ENCODE measurements around the gene INSR.

INSR gene

GRCh38 chr19:7280940-7281666, 13.1 kb downstream of the INSR start:
- Histone ChIP-seq H3K36me3 (ENCODE audit: insufficient read depth, low read length) (no peaks in the 10 kb centered on the region), H3K9me3 (ENCODE audit: control insufficient read depth, insufficient read depth, low read length) (no peaks in the 10 kb centered on the region), H3K4me1 (ENCODE audit: insufficient read depth, low read length) (peaks cover 3% of the 10 kb centered on the region; the same call in 1 of the 2 replicates), H3K9ac (ENCODE audit: low read depth, low read length) (no peak overlapping the region)

DNA sequence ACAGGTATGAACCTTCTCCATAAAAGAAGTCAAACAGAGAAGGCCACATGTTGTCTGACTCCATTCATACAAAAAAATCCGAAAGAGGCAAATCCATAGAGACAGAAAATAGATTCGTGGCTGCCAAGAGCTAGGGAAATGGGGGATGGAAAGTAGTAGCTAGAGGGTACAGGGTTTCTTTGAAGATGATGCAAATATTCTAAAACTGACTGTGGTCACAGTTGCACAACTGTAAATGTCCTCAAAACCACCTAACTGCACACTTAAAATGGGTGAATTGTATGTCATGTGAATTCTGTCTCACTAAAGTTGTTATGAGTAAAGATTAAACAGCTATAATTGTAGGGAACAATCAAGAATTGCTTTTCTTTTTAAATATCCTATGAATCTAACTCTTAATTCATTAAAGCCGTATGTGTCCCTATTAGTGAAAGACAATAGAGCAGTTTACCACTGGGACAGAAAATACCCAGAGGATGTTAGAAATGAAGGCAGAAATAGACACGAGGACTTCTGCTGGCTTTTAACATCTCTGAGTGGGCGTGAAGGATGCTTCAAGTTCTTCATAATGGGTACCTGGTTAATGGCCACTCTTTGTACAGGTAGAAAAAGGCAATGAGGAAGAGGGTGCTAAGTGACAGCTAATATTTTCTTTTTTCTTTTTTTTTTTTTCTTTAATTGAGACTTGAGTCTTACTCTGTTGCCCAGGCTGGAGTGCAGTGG, 21.2 kb downstream of the INSR start:
- no peaks in the 10 kb centered on the region for H3K9me3 ChIP-seq (ENCODE audit: control insufficient read depth, insufficient read depth, low read length)
- H3K4me1 ChIP-seq (ENCODE audit: insufficient read depth, low read length): no peaks in the 10 kb centered on the region
- no peaks in the 10 kb centered on the region for H3K36me3 ChIP-seq (ENCODE audit: insufficient read depth, low read length)
- no peak overlapping the region for H3K9ac ChIP-seq (ENCODE audit: low read depth, low read length)

GRCh38 chr19:7268705-7269098, 25.5 kb downstream of the INSR start:
- H3K9ac ChIP-seq (ENCODE audit: low read depth, low read length): no peak overlapping the region
- no peaks in the 10 kb centered on the region for H3K4me1 ChIP-seq (ENCODE audit: insufficient read depth, low read length)
- H3K9me3 ChIP-seq (ENCODE audit: control insufficient read depth, insufficient read depth, low read length): no peaks in the 10 kb centered on the region
- no peaks in the 10 kb centered on the region for H3K36me3 ChIP-seq (ENCODE audit: insufficient read depth, low read length)

DNA sequence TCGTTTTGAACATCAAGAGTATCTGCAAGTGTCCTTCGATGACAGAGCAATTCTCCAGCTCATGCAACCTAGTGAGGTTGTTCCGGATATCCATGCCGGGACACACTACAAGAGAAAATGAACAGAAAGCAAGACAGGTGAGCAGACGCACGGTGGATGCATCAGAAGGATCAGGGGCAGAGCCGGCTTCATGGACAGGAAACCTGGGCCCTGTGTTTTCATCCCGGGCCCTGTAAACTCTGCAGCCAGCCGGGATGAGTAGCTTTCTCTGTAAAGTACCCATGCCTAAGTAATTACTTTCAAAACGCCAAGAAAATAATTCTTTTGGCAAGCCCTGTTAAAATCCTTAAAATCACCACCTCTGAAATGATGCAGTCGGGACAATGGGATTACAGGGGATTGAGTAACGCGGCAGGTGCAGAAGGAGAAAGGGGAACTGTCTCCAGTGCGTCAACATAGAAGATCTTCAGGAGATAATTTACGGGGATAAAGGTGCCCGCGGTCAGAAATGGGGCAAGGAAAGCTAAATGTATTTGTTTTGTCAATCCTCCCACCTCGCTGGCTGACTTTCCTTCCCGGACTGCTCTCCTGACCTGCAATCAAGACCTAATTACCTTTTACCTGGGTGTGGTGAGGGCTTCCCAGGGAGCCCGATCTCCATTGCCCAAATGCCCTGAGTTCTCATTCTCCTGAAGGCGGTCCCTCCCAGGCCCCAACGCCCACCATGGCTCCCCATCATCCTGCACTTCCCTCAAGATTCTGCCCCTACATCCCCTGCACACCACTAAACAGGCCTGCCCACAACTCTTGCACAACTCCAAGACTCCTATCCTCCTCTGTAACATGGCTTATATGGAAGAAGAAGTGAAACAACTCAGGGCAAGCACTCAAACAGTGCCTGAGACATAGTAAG, 26.2 kb downstream of the INSR start:
- no peak overlapping the region for H3K9ac ChIP-seq (ENCODE audit: low read depth, low read length)
- H3K4me1 ChIP-seq (ENCODE audit: insufficient read depth, low read length): no peaks in the 10 kb centered on the region
- H3K36me3 ChIP-seq (ENCODE audit: insufficient read depth, low read length): no peaks in the 10 kb centered on the region
- no peaks in the 10 kb centered on the region for H3K9me3 ChIP-seq (ENCODE audit: control insufficient read depth, insufficient read depth, low read length)

DNA sequence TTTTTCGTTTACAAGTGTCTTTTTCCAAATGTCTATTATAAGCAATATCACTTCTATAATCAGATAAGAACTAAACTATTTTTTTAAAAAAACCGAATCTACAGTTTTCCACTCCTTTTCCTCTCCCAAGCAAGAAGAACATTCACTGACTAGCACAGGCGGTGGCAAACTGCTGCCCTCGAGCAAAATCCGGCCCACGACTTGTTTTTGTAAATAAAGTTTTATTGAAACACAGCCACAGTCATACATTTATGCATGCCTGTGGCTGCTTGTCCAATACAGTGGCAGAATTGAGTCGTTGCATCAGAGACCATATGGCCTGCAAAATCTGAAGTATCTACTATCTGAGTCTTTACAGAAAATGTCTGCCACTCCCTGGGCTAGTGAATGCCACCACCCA, 27.4 kb downstream of the INSR start:
- Histone ChIP-seq H3K4me1 (ENCODE audit: insufficient read depth, low read length) (no peaks in the 10 kb centered on the region), H3K36me3 (ENCODE audit: insufficient read depth, low read length) (no peaks in the 10 kb centered on the region), H3K9me3 (ENCODE audit: control insufficient read depth, insufficient read depth, low read length) (no peaks in the 10 kb centered on the region), H3K9ac (ENCODE audit: low read depth, low read length) (no peak overlapping the region)

DNA sequence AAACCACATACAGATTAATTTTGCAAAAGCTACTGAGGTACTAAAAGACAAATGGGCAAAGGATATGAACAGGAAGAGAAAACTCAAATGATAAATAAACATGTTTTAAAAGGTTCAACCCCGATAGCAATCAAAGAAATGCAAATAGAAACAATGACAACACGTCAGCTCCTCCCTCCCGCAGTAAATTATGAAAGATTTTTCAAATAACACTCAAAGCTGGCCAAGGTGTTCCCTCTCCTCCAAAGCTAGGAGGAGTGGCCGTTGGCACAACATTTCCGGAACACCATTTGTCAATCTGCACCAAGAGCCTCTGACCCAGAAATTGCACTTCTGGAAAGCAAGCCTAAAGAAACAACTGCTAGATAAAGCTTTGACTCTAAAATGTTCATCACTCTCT, 28.3 kb downstream of the INSR start:
- Histone ChIP-seq H3K36me3 (ENCODE audit: insufficient read depth, low read length) (no peaks in the 10 kb centered on the region), H3K4me1 (ENCODE audit: insufficient read depth, low read length) (no peaks in the 10 kb centered on the region), H3K9ac (ENCODE audit: low read depth, low read length) (no peak overlapping the region), H3K9me3 (ENCODE audit: control insufficient read depth, insufficient read depth, low read length) (no peaks in the 10 kb centered on the region)

DNA sequence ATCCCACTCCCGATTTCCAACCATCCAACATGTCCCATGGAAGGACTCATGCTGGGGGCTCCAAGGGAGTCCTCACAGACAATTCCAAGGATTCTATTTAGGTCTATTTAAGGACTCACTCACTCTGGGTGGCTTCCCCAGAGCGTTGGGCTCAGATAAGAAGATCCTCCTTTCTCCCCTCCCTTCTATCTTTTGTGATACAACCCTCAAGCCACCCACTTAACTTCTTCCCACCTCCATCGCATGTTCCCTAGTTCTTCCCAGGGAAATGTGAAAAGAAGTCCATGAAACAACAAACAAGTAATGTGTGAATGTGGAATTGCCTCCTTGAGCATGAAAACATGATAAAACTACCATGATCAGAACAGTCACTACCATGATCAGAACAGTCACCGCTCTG, 29.4 kb downstream of the INSR start:
- H3K9ac ChIP-seq (ENCODE audit: low read depth, low read length): no peak overlapping the region
- H3K36me3 ChIP-seq (ENCODE audit: insufficient read depth, low read length): no peaks in the 10 kb centered on the region
- H3K9me3 ChIP-seq (ENCODE audit: control insufficient read depth, insufficient read depth, low read length): no peaks in the 10 kb centered on the region
- H3K4me1 ChIP-seq (ENCODE audit: insufficient read depth, low read length): no peaks in the 10 kb centered on the region

DNA sequence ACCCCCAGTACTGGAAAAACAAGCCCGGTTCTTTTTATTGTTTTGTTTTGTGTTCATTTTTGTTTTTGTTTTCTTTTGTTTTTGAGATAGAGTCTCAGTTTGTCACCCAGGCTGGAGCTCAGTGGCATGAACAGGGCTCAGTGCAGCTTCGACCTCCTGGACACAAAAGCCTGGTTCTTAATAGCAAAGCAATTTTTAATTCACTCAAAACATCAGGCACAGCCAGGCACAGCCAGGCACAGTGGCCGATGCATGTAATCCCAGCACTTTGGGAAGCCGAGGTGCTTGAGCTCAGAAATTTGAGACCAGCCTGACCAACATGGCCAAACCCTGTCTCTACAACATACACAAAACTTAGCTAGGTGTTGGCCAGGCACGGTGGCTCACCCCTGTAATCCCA, 30.7 kb downstream of the INSR start:
- Histone ChIP-seq H3K4me1 (ENCODE audit: insufficient read depth, low read length) (no peaks in the 10 kb centered on the region), H3K36me3 (ENCODE audit: insufficient read depth, low read length) (no peaks in the 10 kb centered on the region), H3K9me3 (ENCODE audit: control insufficient read depth, insufficient read depth, low read length) (no peaks in the 10 kb centered on the region), H3K9ac (ENCODE audit: low read depth, low read length) (no peak overlapping the region)

DNA sequence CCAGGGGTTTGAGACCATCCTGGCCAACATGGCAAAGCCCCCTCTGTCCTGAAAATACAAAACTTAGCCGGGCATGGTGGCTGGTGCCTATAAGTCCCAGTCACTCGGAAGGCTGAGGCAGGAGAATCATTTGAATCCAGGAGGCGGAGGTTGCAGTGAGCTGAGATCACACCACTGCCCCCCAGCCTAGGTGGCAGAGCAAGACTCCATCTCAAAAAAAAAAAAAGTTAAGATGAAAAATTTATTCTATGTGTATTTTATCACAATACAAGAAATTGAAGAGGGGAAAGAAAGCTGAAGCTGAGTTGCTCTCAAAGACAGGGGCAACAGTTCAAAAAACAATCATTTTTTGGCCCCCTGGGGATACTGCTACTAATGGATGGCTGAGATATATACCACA, 31.1 kb downstream of the INSR start:
- Histone ChIP-seq H3K9me3 (ENCODE audit: control insufficient read depth, insufficient read depth, low read length) (no peaks in the 10 kb centered on the region), H3K9ac (ENCODE audit: low read depth, low read length) (no peak overlapping the region), H3K4me1 (ENCODE audit: insufficient read depth, low read length) (no peaks in the 10 kb centered on the region), H3K36me3 (ENCODE audit: insufficient read depth, low read length) (no peaks in the 10 kb centered on the region)

GRCh38 chr19:7262470-7262869, 31.7 kb downstream of the INSR start:
- Histone ChIP-seq H3K9ac (ENCODE audit: low read depth, low read length) (no peak overlapping the region), H3K36me3 (ENCODE audit: insufficient read depth, low read length) (no peaks in the 10 kb centered on the region), H3K4me1 (ENCODE audit: insufficient read depth, low read length) (no peaks in the 10 kb centered on the region), H3K9me3 (ENCODE audit: control insufficient read depth, insufficient read depth, low read length) (no peaks in the 10 kb centered on the region)

- H3K9me3 ChIP-seq (ENCODE audit: control insufficient read depth, insufficient read depth, low read length): no peaks in the 10 kb centered on the region
- peaks cover 2% of the 10 kb centered on the region; the same call in 1 of the 2 replicates for H3K4me1 ChIP-seq (ENCODE audit: insufficient read depth, low read length)
- H3K36me3 ChIP-seq (ENCODE audit: insufficient read depth, low read length): no peaks in the 10 kb centered on the region
- no peak overlapping the region for H3K9ac ChIP-seq (ENCODE audit: low read depth, low read length)
These were observed 34.1 kb downstream of the INSR start for GRCh38 chr19:7260161-7260560.

DNA sequence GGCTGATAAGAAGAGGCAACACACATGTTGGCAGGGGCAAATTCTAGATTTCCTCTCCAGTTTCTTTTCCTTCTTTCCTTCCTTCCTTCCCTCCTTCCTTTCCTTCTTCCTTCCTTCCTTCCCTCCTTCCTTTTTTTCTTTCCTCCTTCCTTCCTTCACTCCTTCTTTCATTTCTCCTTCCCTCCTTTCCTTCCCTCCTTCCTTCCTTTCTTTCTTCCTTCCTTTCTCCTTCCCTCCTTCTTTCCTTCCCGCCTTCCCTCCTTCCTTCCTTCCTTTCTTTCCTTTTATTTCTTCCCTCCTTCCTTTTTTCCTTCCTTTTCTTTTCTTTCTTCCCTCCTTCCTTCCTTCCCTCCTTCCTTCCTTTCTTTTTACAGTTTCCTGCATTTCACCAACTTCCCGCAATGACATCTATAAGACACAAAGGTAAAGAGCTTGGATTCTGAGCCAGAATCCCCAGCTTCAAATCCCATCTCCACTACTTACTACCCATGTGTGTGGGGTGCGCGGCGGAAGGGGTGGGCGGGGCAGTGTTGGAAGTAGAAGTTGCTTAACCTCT, 35.3 kb downstream of the INSR start:
- Histone ChIP-seq H3K9me3 (ENCODE audit: control insufficient read depth, insufficient read depth, low read length) (no peaks in the 10 kb centered on the region), H3K36me3 (ENCODE audit: insufficient read depth, low read length) (no peaks in the 10 kb centered on the region), H3K4me1 (ENCODE audit: insufficient read depth, low read length) (peaks cover 5% of the 10 kb centered on the region; the same call in 1 of the 2 replicates), H3K9ac (ENCODE audit: low read depth, low read length) (no peak overlapping the region; the same call in 1 of the 2 replicates)

DNA sequence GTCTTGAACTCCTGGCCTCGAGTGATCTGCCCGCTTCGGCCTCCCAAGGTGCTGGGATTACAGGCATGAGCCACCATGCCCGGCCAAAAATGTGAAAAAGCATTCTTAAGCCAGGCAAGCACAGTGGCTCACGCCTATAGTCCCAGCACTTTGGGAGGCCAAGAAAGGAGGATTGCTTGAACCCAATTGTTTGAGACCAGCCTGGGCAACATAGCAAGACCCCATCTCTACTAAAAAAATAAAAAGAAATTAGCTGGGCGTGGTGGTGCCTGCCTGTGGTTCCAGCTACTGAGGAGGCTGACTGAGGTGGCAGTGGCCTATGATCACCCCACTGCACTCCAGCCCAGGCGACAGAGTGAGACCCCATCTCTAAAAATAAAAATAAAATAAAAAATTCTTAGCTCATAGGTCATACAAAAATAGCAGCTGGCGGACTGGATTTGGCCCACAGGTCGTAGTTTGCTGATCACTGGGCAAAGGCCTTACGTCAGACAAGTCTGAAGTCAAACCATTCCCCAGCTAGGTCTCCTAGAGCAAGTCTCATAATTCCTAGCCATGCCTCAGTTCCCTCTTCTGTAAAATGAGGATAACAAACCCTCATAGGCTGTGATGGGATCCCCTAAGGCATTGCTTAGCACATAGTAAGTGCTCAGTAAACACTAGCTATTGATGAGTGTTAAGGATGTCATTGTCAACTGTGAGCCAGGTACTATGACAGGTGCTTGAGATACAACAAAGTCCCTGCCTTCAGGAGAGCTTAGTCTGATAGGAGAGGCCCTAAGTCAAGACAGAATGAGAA, 36.0 kb downstream of the INSR start:
- Histone ChIP-seq H3K4me1 (ENCODE audit: insufficient read depth, low read length) (peaks cover 5% of the 10 kb centered on the region; the same call in 1 of the 2 replicates), H3K36me3 (ENCODE audit: insufficient read depth, low read length) (no peaks in the 10 kb centered on the region), H3K9me3 (ENCODE audit: control insufficient read depth, insufficient read depth, low read length) (no peaks in the 10 kb centered on the region), H3K9ac (ENCODE audit: low read depth, low read length) (no peak overlapping the region)

Measured in ES-I3 (cell line).